ENCODE data around the gene ARHGAP30. TPM values are rescaled to one million over a fixed set of nuclear protein-coding genes. Genes with fewer than 3 reads are reported as not detected.

The ARHGAP30 gene
- total and polyA plus RNA-seq, 4 donors: 10.5 to 66.3 (median 33.8) TPM

- 79 to 86% methylated on average over 9 of the region's 9 CpGs for WGBS, 2 donors
- peaks cover 0 to 2% (median 0%) of the 10 kb centered on the region in 4 donors for H3K36me3 ChIP-seq (ENCODE audit: control insufficient read depth in 4 of 4, insufficient read depth in 4 of 4, low read length in 4 of 4)
- ATAC-seq (ENCODE audit: insufficient read depth, low FRiP score): no peak
- H3K4me1 ChIP-seq (ENCODE audit: control insufficient read depth in 5 of 5, insufficient read depth in 5 of 5, low read length in 5 of 5): no peaks in the 10 kb centered on the region
- H3K9me3 ChIP-seq (ENCODE audit: control insufficient read depth in 4 of 4, insufficient read depth in 3 of 4, low read length in 3 of 4): peaks cover 0 to 4% (median 0%) of the 10 kb centered on the region in 4 donors
- H3K27ac ChIP-seq (ENCODE audit: low read depth in 1 of 2, low read length in 1 of 2): no peak overlapping the region
- no peak for DNase-seq
- H3K9ac ChIP-seq (ENCODE audit: insufficient read depth in 1 of 2, low read length in 2 of 2): no peak overlapping the region
- H3K4me3 ChIP-seq: no peak overlapping the region
- no peak for TF ChIP-seq CTCF (IDR thresholded peaks at IDR 0.05; ENCODE audit: control extremely low read depth, extremely low read depth)
- peaks cover 0 to 6% (median 0%) of the 10 kb centered on the region in 3 donors for H3K27me3 ChIP-seq (ENCODE audit: control insufficient read depth in 3 of 3, insufficient read depth in 3 of 3, low read length in 2 of 3)
These were observed 7.7 kb upstream of the ARHGAP30 start for GRCh38 chr1:161077426-161077825.

GRCh38 chr1:161076410-161076809 lies 6.7 kb upstream of the ARHGAP30 start:
- no peak for ATAC-seq (ENCODE audit: insufficient read depth, low FRiP score)
- H3K27me3 ChIP-seq (ENCODE audit: control insufficient read depth in 3 of 3, insufficient read depth in 3 of 3, low read length in 2 of 3): peaks cover 0 to 6% (median 0%) of the 10 kb centered on the region in 3 donors

GRCh38 chr1:161074676-161075368 lies 5.1 kb upstream of the ARHGAP30 start:
- WGBS, 2 donors: 84 to 91% methylated on average over 12 of the region's 12 CpGs
- H3K27me3 ChIP-seq (ENCODE audit: control insufficient read depth in 3 of 3, insufficient read depth in 3 of 3, low read length in 2 of 3): peaks cover 0 to 6% (median 0%) of the 10 kb centered on the region in 3 donors
- ATAC-seq (ENCODE audit: insufficient read depth, low FRiP score): no peak
- no peaks in the 10 kb centered on the region for H3K4me1 ChIP-seq (ENCODE audit: control insufficient read depth in 5 of 5, insufficient read depth in 5 of 5, low read length in 5 of 5)
- H3K9me3 ChIP-seq (ENCODE audit: control insufficient read depth in 4 of 4, insufficient read depth in 3 of 4, low read length in 3 of 4): peaks cover 0 to 4% (median 0%) of the 10 kb centered on the region in 4 donors
- no peak for DNase-seq
- TF ChIP-seq CTCF (IDR thresholded peaks at IDR 0.05; ENCODE audit: control extremely low read depth, extremely low read depth): no peak
- no peak overlapping the region for H3K27ac ChIP-seq (ENCODE audit: low read depth in 1 of 2, low read length in 1 of 2)
- peaks cover 0 to 2% (median 0%) of the 10 kb centered on the region in 4 donors for H3K36me3 ChIP-seq (ENCODE audit: control insufficient read depth in 4 of 4, insufficient read depth in 4 of 4, low read length in 4 of 4)
- H3K4me3 ChIP-seq: no peak overlapping the region
- H3K9ac ChIP-seq (ENCODE audit: insufficient read depth in 1 of 2, low read length in 2 of 2): no peak overlapping the region

More at GRCh38 chr1:161076410-161076809, 6.7 kb upstream of the ARHGAP30 start:
- DNase-seq: no peak
- H3K9ac ChIP-seq (ENCODE audit: insufficient read depth in 1 of 2, low read length in 2 of 2): no peak overlapping the region
- no peak overlapping the region for H3K4me3 ChIP-seq
- H3K9me3 ChIP-seq (ENCODE audit: control insufficient read depth in 4 of 4, insufficient read depth in 3 of 4, low read length in 3 of 4): peaks cover 0 to 4% (median 0%) of the 10 kb centered on the region in 4 donors
- no peaks in the 10 kb centered on the region for H3K4me1 ChIP-seq (ENCODE audit: control insufficient read depth in 5 of 5, insufficient read depth in 5 of 5, low read length in 5 of 5)
- peaks cover 0 to 2% (median 0%) of the 10 kb centered on the region in 4 donors for H3K36me3 ChIP-seq (ENCODE audit: control insufficient read depth in 4 of 4, insufficient read depth in 4 of 4, low read length in 4 of 4)
- no peak overlapping the region for H3K27ac ChIP-seq (ENCODE audit: low read depth in 1 of 2, low read length in 1 of 2)
- no peak for TF ChIP-seq CTCF (IDR thresholded peaks at IDR 0.05; ENCODE audit: control extremely low read depth, extremely low read depth)
